ENCODE data around the gene PDE3A. TPM values are rescaled to one million over a fixed set of nuclear protein-coding genes. Genes with fewer than 3 reads are reported as not detected.
A peak's percentile ranks its signal among the peaks of the same experiment; 100 is the strongest.

The PDE3A gene
- total RNA-seq, 4 donors from 2014 or later: 51.3 to 150 (median 114) TPM

GRCh38 chr12:20527417-20528163, 159.3 kb downstream of the PDE3A start:
- Histone ChIP-seq H3K27ac (peak overlapping the region; percentile 17 to 61 (median 48)), H3K4me1 (peaks cover 0 to 4% (median 0%) of the 10 kb centered on the region in 4 donors), H3K9me3 (no peaks in the 10 kb centered on the region), H3K36me3 (no peaks in the 10 kb centered on the region), H3K27me3 (no peaks in the 10 kb centered on the region), H3K4me3 (no peak overlapping the region)
- no peak for DNase-seq
- TF ChIP-seq POLR2AphosphoS5 (IDR thresholded peaks at IDR 0.05) (no peak), EP300 (IDR thresholded peaks at IDR 0.05; ENCODE audit: low read depth) (no peak), POLR2A (IDR thresholded peaks at IDR 0.05) (no peak)
- TF ChIP-seq, protein P1, sequence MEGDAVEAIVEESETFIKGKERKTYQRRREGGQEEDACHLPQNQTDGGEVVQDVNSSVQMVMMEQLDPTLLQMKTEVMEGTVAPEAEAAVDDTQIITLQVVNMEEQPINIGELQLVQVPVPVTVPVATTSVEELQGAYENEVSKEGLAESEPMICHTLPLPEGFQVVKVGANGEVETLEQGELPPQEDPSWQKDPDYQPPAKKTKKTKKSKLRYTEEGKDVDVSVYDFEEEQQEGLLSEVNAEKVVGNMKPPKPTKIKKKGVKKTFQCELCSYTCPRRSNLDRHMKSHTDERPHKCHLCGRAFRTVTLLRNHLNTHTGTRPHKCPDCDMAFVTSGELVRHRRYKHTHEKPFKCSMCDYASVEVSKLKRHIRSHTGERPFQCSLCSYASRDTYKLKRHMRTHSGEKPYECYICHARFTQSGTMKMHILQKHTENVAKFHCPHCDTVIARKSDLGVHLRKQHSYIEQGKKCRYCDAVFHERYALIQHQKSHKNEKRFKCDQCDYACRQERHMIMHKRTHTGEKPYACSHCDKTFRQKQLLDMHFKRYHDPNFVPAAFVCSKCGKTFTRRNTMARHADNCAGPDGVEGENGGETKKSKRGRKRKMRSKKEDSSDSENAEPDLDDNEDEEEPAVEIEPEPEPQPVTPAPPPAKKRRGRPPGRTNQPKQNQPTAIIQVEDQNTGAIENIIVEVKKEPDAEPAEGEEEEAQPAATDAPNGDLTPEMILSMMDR (IDR thresholded peaks at IDR 0.05): no peak
- in situ Hi-C loops (cut with MboI; ENCODE audit: low pct_ligation_motif_present in 1 of 4, low pct_unique_long_range_greater_than_20kb in 1 of 4, low sequenced_read_pairs in 3 of 4) (no loop called here), intact Hi-C loops (cut with DNase I; ENCODE audit: low total_unique reads) (no loop called here)
- 62 to 67% methylated on average over 8 of the region's 8 CpGs for WGBS, 2 donors (ENCODE audit: low coverage in 1 of 2)

DNA sequence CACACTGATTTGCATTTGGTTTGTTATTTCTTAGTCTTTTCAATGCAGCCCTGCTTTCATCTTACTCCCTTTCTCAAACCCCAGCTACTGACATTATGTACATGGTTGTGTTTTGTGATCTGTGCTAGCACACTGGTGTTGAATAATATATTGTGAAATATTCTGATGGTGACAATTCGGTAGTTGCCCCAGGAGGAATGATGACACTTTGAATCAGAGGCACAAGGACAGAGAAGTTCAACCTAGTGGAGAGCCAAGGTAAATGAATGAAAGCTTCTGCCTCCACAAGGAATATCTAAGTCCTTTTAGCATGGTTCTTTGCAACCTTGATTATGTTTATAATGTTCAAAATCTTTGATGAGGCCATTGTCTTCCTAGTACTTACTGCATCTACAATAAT, 159.9 kb downstream of the PDE3A start:
- H3K27ac ChIP-seq: peak overlapping the region; percentile 17 to 61 (median 48)
- 58 to 100% methylated on average over 1 of the region's 1 CpG for WGBS, 2 donors (ENCODE audit: low coverage in 1 of 2)
- H3K36me3 ChIP-seq: no peaks in the 10 kb centered on the region

DNA sequence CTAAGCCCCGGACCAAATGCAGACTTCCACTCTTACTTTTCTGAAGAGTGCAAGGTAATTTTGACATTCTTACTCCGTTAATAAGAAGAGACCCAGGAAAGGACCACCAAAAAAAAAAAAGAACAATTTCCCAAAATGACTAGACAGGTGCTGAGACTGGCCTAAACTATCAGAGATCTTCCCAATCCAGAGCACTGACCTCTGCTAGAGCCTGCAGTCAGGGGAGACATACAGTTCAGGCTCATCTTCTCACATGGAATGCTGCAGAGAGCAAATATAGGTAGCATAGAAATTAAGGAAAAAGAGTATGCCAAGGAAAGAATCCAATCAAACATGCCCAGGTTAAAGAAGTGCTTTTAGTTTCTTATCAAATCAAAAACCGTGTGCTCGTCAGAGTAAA, 177.9 kb downstream of the PDE3A start:
- WGBS, 2 donors (ENCODE audit: low coverage in 1 of 2): 67 to 68% methylated on average over 4 of the region's 4 CpGs
- Histone ChIP-seq H3K36me3 (no peaks in the 10 kb centered on the region), H3K4me3 (no peak overlapping the region), H3K9me3 (no peaks in the 10 kb centered on the region), H3K4me1 (peaks cover 0 to 18% (median 0%) of the 10 kb centered on the region in 4 donors), H3K27me3 (no peaks in the 10 kb centered on the region), H3K27ac (peak overlapping the region in 1 of 4 donors; percentile 10)
- intact Hi-C loops (cut with DNase I; ENCODE audit: low total_unique reads): no loop called here
- TF ChIP-seq EP300 (IDR thresholded peaks at IDR 0.05; ENCODE audit: low read depth) (no peak), POLR2AphosphoS5 (IDR thresholded peaks at IDR 0.05) (no peak), POLR2A (IDR thresholded peaks at IDR 0.05) (no peak)
- TF ChIP-seq, protein P1 (IDR thresholded peaks at IDR 0.05): no peak
- in situ Hi-C loops (cut with MboI; ENCODE audit: low pct_ligation_motif_present in 1 of 4, low pct_unique_long_range_greater_than_20kb in 1 of 4, low sequenced_read_pairs in 3 of 4): no loop called here
- DNase-seq: no peak

More for the DNA sequence above, 159.9 kb downstream of the PDE3A start:
- Histone ChIP-seq H3K4me3 (no peak overlapping the region), H3K27me3 (no peaks in the 10 kb centered on the region), H3K9me3 (no peaks in the 10 kb centered on the region), H3K4me1 (peaks cover 0 to 2% (median 0%) of the 10 kb centered on the region in 4 donors)
- in situ Hi-C loops (cut with MboI; ENCODE audit: low pct_ligation_motif_present in 1 of 4, low pct_unique_long_range_greater_than_20kb in 1 of 4, low sequenced_read_pairs in 3 of 4): no loop called here
- no peak for DNase-seq
- TF ChIP-seq POLR2AphosphoS5 (IDR thresholded peaks at IDR 0.05): no peak
- intact Hi-C loops (cut with DNase I; ENCODE audit: low total_unique reads): no loop called here

DNA sequence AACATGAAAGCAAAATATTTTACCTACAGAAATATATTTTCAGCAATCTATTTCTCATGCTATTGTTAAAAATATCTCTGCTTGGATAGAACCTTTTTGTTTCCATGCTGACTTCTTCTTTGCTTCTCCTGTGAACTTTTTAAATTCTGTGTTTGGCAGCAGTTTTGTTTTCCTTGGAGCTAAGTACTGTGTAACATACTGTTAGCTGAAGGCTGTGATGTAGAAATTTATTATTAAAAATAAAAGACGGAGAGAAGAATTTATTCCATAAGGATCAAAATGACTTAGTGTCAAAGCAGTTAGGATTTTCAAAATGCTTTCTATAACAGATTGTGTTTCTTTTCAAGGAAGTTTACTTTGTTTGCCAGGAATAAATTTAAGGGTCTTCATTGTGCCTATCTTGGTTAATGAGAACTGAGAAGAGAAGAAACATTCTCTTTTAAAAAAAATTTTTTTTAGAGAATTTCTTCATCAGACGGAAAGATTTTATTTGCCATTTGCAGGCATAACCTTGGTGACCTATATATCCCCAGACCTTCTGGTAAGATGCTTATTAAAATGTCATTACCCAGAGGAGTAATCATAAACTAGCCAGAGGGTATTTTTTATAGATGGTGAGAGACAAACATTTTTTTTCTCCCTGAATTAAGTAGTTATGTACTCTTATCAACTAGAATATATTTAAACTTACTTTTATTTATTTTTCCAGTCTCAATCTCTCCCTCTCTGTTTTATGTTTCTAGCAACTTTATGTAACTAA, 179.7 kb downstream of the PDE3A start:
- TF ChIP-seq POLR2AphosphoS5 (IDR thresholded peaks at IDR 0.05): no peak
- TF ChIP-seq, protein P1 (IDR thresholded peaks at IDR 0.05): no peak
- no peak for TF ChIP-seq EP300 (IDR thresholded peaks at IDR 0.05; ENCODE audit: low read depth)
- no peak for TF ChIP-seq POLR2A (IDR thresholded peaks at IDR 0.05)
- peak overlapping the region in 3 of 4 donors; percentile 37 to 47 (median 45) for H3K27ac ChIP-seq
- intact Hi-C loops (cut with DNase I; ENCODE audit: low total_unique reads): no loop called here
- H3K36me3 ChIP-seq: no peaks in the 10 kb centered on the region
- DNase-seq: no peak
- H3K27me3 ChIP-seq: no peaks in the 10 kb centered on the region
- WGBS, 2 donors (ENCODE audit: low coverage in 1 of 2): 62 to 67% methylated on average over 2 of the region's 2 CpGs
- H3K4me3 ChIP-seq: no peak overlapping the region
- in situ Hi-C loops (cut with MboI; ENCODE audit: low pct_ligation_motif_present in 1 of 4, low pct_unique_long_range_greater_than_20kb in 1 of 4, low sequenced_read_pairs in 3 of 4): no loop called here
- peaks cover 0 to 18% (median 0%) of the 10 kb centered on the region in 4 donors for H3K4me1 ChIP-seq
- H3K9me3 ChIP-seq: no peaks in the 10 kb centered on the region

All from transverse colon (tissue), 4 donors.